Esophagus muscularis mucosa (tissue), 4 donors: ENCODE results near the gene ERN1. TPM values are rescaled to one million over a fixed set of nuclear protein-coding genes. Genes with fewer than 3 reads are reported as not detected.

Source experiments
- DNase-seq: peaks from one replicate; pipeline ENCODE4 v3.0.0-alpha.2; 2017; ENCODE audit errors: extremely low spot score
- H3K27ac ChIP-seq, 4 donors: fragments of 200-600 bp; sonication (generic); replicated peaks in 1 of 4; 1 replicate in 3 of 4; 2 replicates in 1 of 4; pipeline ENCODE4 v1.5.1; 2016 to 2019; ENCODE audit warnings: mild to moderate bottlenecking in 1 of 4
- H3K27me3 ChIP-seq, 4 donors: fragments of 200-600 bp; sonication (generic); one replicate each; pipeline versions ENCODE4 v1.5.1 to v1.6.0; 2016 to 2019
- H3K36me3 ChIP-seq, 4 donors: fragments of 200-600 bp; sonication (generic); one replicate each; pipeline ENCODE4 v1.5.1; 2016 to 2019
- H3K4me1 ChIP-seq, 4 donors: fragments of 200-600 bp; sonication (generic); one replicate each; pipeline ENCODE4 v1.5.1; 2016 to 2019
- H3K4me3 ChIP-seq, 4 donors: fragments of 200-600 bp; sonication (generic); 1 replicate in 2 of 4; 2 replicates in 2 of 4; pipeline ENCODE4 v1.5.1; 2016 to 2019; ENCODE audit warnings: mild to moderate bottlenecking in 4 of 4, moderate library complexity in 1 of 4
- H3K9me3 ChIP-seq, 4 donors: fragments of 200-600 bp; sonication (generic); 1 replicate in 3 of 4; 2 replicates in 1 of 4; pipeline ENCODE4 v1.5.1; 2016 to 2019
- CTCF ChIP-seq, 3 experiments: fragments of 200-600 bp in 2 of 3; fragments of 450-650 bp in 1 of 3; sonication (generic) in 2 of 3; IDR thresholded peaks; one replicate each; pipeline ENCODE4 v1.5.1; 2017 to 2019; ENCODE audit warnings: antibody characterized with exemption in 3 of 3, mild to moderate bottlenecking in 2 of 3, moderate library complexity in 1 of 3
- EP300 ChIP-seq: sonication (generic); formaldehyde crosslinking; IDR thresholded peaks from one replicate; pipeline ENCODE4 v1.6.1; 2017; ENCODE audit warnings: antibody characterized with exemption
- POLR2A ChIP-seq: fragments of 450-650 bp; IDR thresholded peaks from one replicate; pipeline ENCODE4 v1.6.1; 2017; ENCODE audit warnings: antibody characterized with exemption, moderate library complexity, mild to moderate bottlenecking, low read depth
- POLR2AphosphoS5 ChIP-seq, 2 donors: sonication (generic); formaldehyde crosslinking; IDR thresholded peaks; one replicate each; pipeline ENCODE4 v1.6.1; 2017; ENCODE audit warnings: antibody characterized with exemption in 2 of 2
- WGBS: methylation state at CpG from one replicate; pipeline ENCODE4 v1.1.5; 2018; 5-methylcytosine and 5-hydroxymethylcytosine counted together
- intact Hi-C: fragments of 100-400 bp; cut with DNase I; formaldehyde crosslinking; loops from one replicate; pipeline ENCODE4 v1.15.1; 2023
- total RNA-seq, 4 donors: library from RNA; depleted of rRNA; stranded (reverse); fragments of >200 nt; gene quantifications; one replicate each; pipeline versions ENCODE4 v1.1.0 to v1.2.1, GENCODE V29; 2016

ERN1 gene
- total RNA-seq, 4 donors from 2014 or later, result 6.2 to 11.2 (median 9.3) TPM

- no peaks in the 10 kb centered on the region for H3K36me3 ChIP-seq
- no peak for TF ChIP-seq EP300
- TF ChIP-seq POLR2A, result no peak
- TF ChIP-seq CTCF (IDR thresholded peaks at IDR 0.05), result no peak
- TF ChIP-seq POLR2AphosphoS5 (IDR thresholded peaks at IDR 0.05), result no peak
- no peak for DNase-seq
- peaks cover 4 to 30% (median 11%) of the 10 kb centered on the region in 4 donors for H3K4me1 ChIP-seq
- intact Hi-C loops, result no loop called here
- no peak overlapping the region for H3K27ac ChIP-seq
- WGBS, result 95% methylated on average over 4 of the region's 4 CpGs
- H3K27me3 ChIP-seq, result no peaks in the 10 kb centered on the region
- H3K9me3 ChIP-seq, result no peaks in the 10 kb centered on the region
- no peak overlapping the region for H3K4me3 ChIP-seq
Observed at GRCh38 chr17:64087252-64088005, 42.5 kb downstream of the ERN1 start.

GRCh38 chr17:64085650-64086005, 44.3 kb downstream of the ERN1 start:
- intact Hi-C loops, result no loop called here
- Histone ChIP-seq H3K4me1 (peaks cover 4 to 30% (median 11%) of the 10 kb centered on the region in 4 donors), H3K9me3 (no peaks in the 10 kb centered on the region), H3K36me3 (no peaks in the 10 kb centered on the region), H3K4me3 (no peak overlapping the region), H3K27ac (no peak overlapping the region), H3K27me3 (no peaks in the 10 kb centered on the region)
- 100% methylated on average over 2 of the region's 2 CpGs for WGBS
- DNase-seq, result no peak
- no peak for TF ChIP-seq CTCF (IDR thresholded peaks at IDR 0.05)
- no peak for TF ChIP-seq EP300
- TF ChIP-seq POLR2AphosphoS5 (IDR thresholded peaks at IDR 0.05), result no peak
- TF ChIP-seq POLR2A, result no peak

GRCh38 chr17:64084940-64085649, 44.8 kb downstream of the ERN1 start:
- Histone ChIP-seq H3K4me3 (no peak overlapping the region), H3K36me3 (peaks cover 0 to 3% (median 0%) of the 10 kb centered on the region in 4 donors), H3K4me1 (peaks cover 4 to 26% (median 7%) of the 10 kb centered on the region in 4 donors), H3K27ac (no peak overlapping the region), H3K27me3 (no peaks in the 10 kb centered on the region), H3K9me3 (no peaks in the 10 kb centered on the region)
- 87% methylated on average over 8 of the region's 8 CpGs for WGBS
- TF ChIP-seq POLR2A, result no peak
- TF ChIP-seq POLR2AphosphoS5 (IDR thresholded peaks at IDR 0.05), result no peak
- no peak for TF ChIP-seq EP300
- TF ChIP-seq CTCF (IDR thresholded peaks at IDR 0.05), result no peak
- no peak for DNase-seq
- intact Hi-C loops, result no loop called here

- H3K27ac ChIP-seq, result no peak overlapping the region
- H3K27me3 ChIP-seq, result no peaks in the 10 kb centered on the region
- H3K4me3 ChIP-seq, result no peak overlapping the region
- no peak for DNase-seq
- peaks cover under 1 to 9% (median 3%) of the 10 kb centered on the region in 4 donors for H3K36me3 ChIP-seq
- H3K9me3 ChIP-seq, result no peaks in the 10 kb centered on the region
- 76% methylated on average over 10 of the region's 10 CpGs for WGBS
- peaks cover 4 to 22% (median 4%) of the 10 kb centered on the region in 4 donors for H3K4me1 ChIP-seq
- intact Hi-C loops, result no loop called here
- TF ChIP-seq POLR2A, result no peak
- no peak for TF ChIP-seq POLR2AphosphoS5 (IDR thresholded peaks at IDR 0.05)
- TF ChIP-seq CTCF (IDR thresholded peaks at IDR 0.05), result no peak
- no peak for TF ChIP-seq EP300
Observed at GRCh38 chr17:64084086-64084939, 45.6 kb downstream of the ERN1 start.
